HCT116 (cell line): ENCODE results near the gene FAM118A. TPM values are rescaled to one million over a fixed set of nuclear protein-coding genes. Genes with fewer than 3 reads are reported as not detected.

Experiments used
- ATAC-seq: fragments of 200-7000 bp; cut with Tn5 transposase; 2 replicates; pipeline ENCODE4 v1.9.1; 2020; ENCODE audit warnings: mild to moderate bottlenecking, moderate library complexity
- BruUV-seq: library from RNA; stranded (reverse); fragments of 400-500 nt; replicated peaks from 2 replicates; lab custom pipeline; 2021; lab: Mats Ljungman, UMichigan
- CTCF ChIA-PET: fragments of 300-600 bp; sonication (Branson Sonifier 250); formaldehyde crosslinking; loops from one replicate; lab custom pipeline; 2021; ENCODE audit warnings: antibody characterized with exemption; lab: Charles Lee
- POLR2A ChIA-PET: fragments of 300-600, 350-600 bp; sonication (Branson Sonifier 250); formaldehyde crosslinking; loops from one replicate; lab custom pipeline; 2021; ENCODE audit warnings: antibody characterized with exemption; lab: Charles Lee
- RAD21 ChIA-PET, 2 experiments: fragments of 300-600 bp; sonication (Branson Sonifier 250); formaldehyde crosslinking; loops; one replicate each; lab custom pipeline; 2023; ENCODE audit warnings: low total read pairs in 2 of 2; ENCODE audit not compliant: uncharacterized antibody in 2 of 2, unreplicated experiment in 2 of 2, low non-redundant PET in 1 of 2; lab: Charles Lee
- DNase-seq: peaks from one replicate; pipeline ENCODE4 v3.0.0-alpha.2; 2010; ENCODE audit warnings: low read depth, low spot score
- H2AFZ ChIP-seq: fragments of 200-600 bp; shearing (Covaris generic), sonication (generic); 2 replicates; pipeline ENCODE4 v1.6.1; 2017; ENCODE audit warnings: low read depth, mixed run types, mixed read lengths, antibody characterized with exemption, low read length; ENCODE audit not compliant: poor library complexity, severe bottlenecking
- H3K27ac ChIP-seq: 2 replicates; pipeline ENCODE4 v1.5.1; 2012; ENCODE audit warnings: low read depth, low read length
- H3K27me3 ChIP-seq: fragments of 200-600 bp; sonication (generic); 2 replicates; pipeline ENCODE4 v1.6.1; 2016; ENCODE audit warnings: mixed run types, low read length, mixed read lengths; ENCODE audit not compliant: insufficient read depth
- H3K36me3 ChIP-seq, 2 experiments: fragments of 200-500 bp in 1 of 2; fragments of 200-600 bp in 1 of 2; sonication (Bioruptor generic) in 1 of 2; sonication (generic) in 1 of 2; 2 replicates each; pipeline versions ENCODE4 v1.5.1 to v1.6.1; 2014 to 2016; ENCODE audit warnings: low read length in 2 of 2, inconsistent platforms in 1 of 2, mixed read lengths in 1 of 2, mixed run types in 1 of 2; ENCODE audit not compliant: insufficient read depth in 2 of 2, control insufficient read depth in 1 of 2
- H3K4me1 ChIP-seq, 2 experiments: fragments of 200-600 bp in 1 of 2; sonication (generic) in 1 of 2; 2 replicates each; pipeline versions ENCODE4 v1.5.1 to v1.6.1; 2012 to 2017; ENCODE audit warnings: low read length in 2 of 2, inconsistent platforms in 1 of 2, mild to moderate bottlenecking in 1 of 2, mixed read lengths in 1 of 2, mixed run types in 1 of 2, moderate library complexity in 1 of 2; ENCODE audit not compliant: insufficient read depth in 2 of 2, control insufficient read depth in 1 of 2
- H3K4me2 ChIP-seq: fragments of 200-600 bp; sonication (generic); 2 replicates; pipeline ENCODE4 v1.6.1; 2017; ENCODE audit warnings: mixed run types, low read length, mixed read lengths
- H3K4me3 ChIP-seq, 2 experiments: fragments of 200-600 bp in 1 of 2; sonication (generic) in 1 of 2; replicated peaks in 1 of 2; 2 replicates each; pipeline ENCODE4 v1.5.1; 2011 to 2016; ENCODE audit warnings: low read length in 2 of 2, control low read depth in 1 of 2, low read depth in 1 of 2, mild to moderate bottlenecking in 1 of 2, mixed read lengths in 1 of 2, mixed run types in 1 of 2
- H3K79me2 ChIP-seq: fragments of 200-600 bp; sonication (generic); 2 replicates; pipeline ENCODE4 v1.6.1; 2017; ENCODE audit warnings: mild to moderate bottlenecking, mixed run types, low read length, moderate library complexity, mixed read lengths; ENCODE audit not compliant: insufficient read depth
- H3K9ac ChIP-seq: fragments of 200-600 bp; sonication (generic); 2 replicates; pipeline ENCODE4 v1.6.1; 2016; ENCODE audit warnings: low read length, mixed read lengths
- H3K9me2 ChIP-seq: fragments of 200-600 bp; sonication (generic), shearing (Covaris generic); 2 replicates; pipeline ENCODE4 v1.6.1; 2017; ENCODE audit warnings: mixed run types, mild to moderate bottlenecking, moderate library complexity; ENCODE audit not compliant: insufficient read depth
- H3K9me3 ChIP-seq, 2 experiments: fragments of 200-500 bp in 1 of 2; fragments of 200-600 bp in 1 of 2; sonication (Bioruptor generic) in 1 of 2; sonication (generic) in 1 of 2; 2 replicates each; pipeline ENCODE4 v1.6.1; 2014 to 2017; ENCODE audit warnings: low read length in 2 of 2, mixed read lengths in 2 of 2, inconsistent platforms in 1 of 2, low read depth in 1 of 2, mild to moderate bottlenecking in 1 of 2, mixed run types in 1 of 2, moderate library complexity in 1 of 2; ENCODE audit not compliant: control insufficient read depth in 1 of 2, insufficient read depth in 1 of 2
- H4K20me1 ChIP-seq: fragments of 200-600 bp; sonication (generic), shearing (Covaris generic); 2 replicates; pipeline ENCODE4 v1.6.1; 2017; ENCODE audit warnings: mixed run types, mild to moderate bottlenecking, moderate library complexity; ENCODE audit not compliant: insufficient read depth
- CBX3 ChIP-seq: IDR thresholded peaks from 2 replicates; pipeline ENCODE4 v1.6.1; 2012; ENCODE audit warnings: low read depth
- JUND ChIP-seq: IDR thresholded peaks from 2 replicates; pipeline ENCODE4 v1.6.1; 2012
- RAD21 ChIP-seq: IDR thresholded peaks from 2 replicates; pipeline ENCODE4 v1.6.1; 2012; ENCODE audit warnings: low read depth, mild to moderate bottlenecking
- SIN3A ChIP-seq: IDR thresholded peaks from 2 replicates; pipeline ENCODE4 v1.6.1; 2012; ENCODE audit warnings: low read depth
- SP1 ChIP-seq: IDR thresholded peaks from 2 replicates; pipeline ENCODE4 v1.6.1; 2012; ENCODE audit warnings: low read depth
- SRF ChIP-seq: IDR thresholded peaks from 2 replicates; pipeline ENCODE4 v1.6.1; 2012; ENCODE audit warnings: low read depth
- TCF7L2 ChIP-seq: IDR thresholded peaks from 2 replicates; pipeline ENCODE4 v1.7.0; 2011; ENCODE audit warnings: borderline replicate concordance, inconsistent platforms; ENCODE audit not compliant: insufficient read depth, insufficient read length; ENCODE audit errors: extremely low read depth
- ZNF274 ChIP-seq: fragments of 200-500 bp; sonication (Bioruptor generic); IDR thresholded peaks from 2 replicates; pipeline ENCODE4 v1.6.1; 2014; ENCODE audit warnings: mild to moderate bottlenecking, low read depth, low read length, inconsistent platforms
- intact Hi-C: fragments of 100-400 bp; cut with micrococcal nuclease; formaldehyde crosslinking; loops from 2 replicates; pipeline ENCODE4 v1.10.0; 2022
- total RNA-seq: library from RNA; stranded (reverse); gene quantifications from one replicate; pipeline ENCODE4 v1.2.1, GENCODE V29; 2021; ENCODE audit not compliant: unreplicated experiment
- TF ChIP-seq, protein P1 (sequence below): IDR thresholded peaks from 2 replicates; pipeline ENCODE4 v1.6.1; 2011; ENCODE audit warnings: mild to moderate bottlenecking, low read length, moderate library complexity; ENCODE audit not compliant: insufficient replicate concordance; ENCODE audit errors: extremely low read depth
- TF ChIP-seq, protein P2 (sequence below): IDR thresholded peaks from 2 replicates; pipeline ENCODE4 v1.6.1; 2012
- TF ChIP-seq, protein P3 (sequence below): IDR thresholded peaks from 2 replicates; pipeline ENCODE4 v1.6.1; 2012; ENCODE audit warnings: low read depth
- TF ChIP-seq, protein P4 (sequence below), 3 experiments: fragments of 200-600 bp in 1 of 3; sonication (generic) in 1 of 3; IDR thresholded peaks in 2 of 3; conservative IDR thresholded peaks in 1 of 3; 2 replicates each; pipeline ENCODE4 v1.5.1; 2012 to 2017; ENCODE audit warnings: low read depth in 2 of 3, low read length in 2 of 3, antibody characterized with exemption in 1 of 3, borderline replicate concordance in 1 of 3, control low read depth in 1 of 3, mild to moderate bottlenecking in 1 of 3, mixed read lengths in 1 of 3, mixed run types in 1 of 3, moderate library complexity in 1 of 3; ENCODE audit not compliant: insufficient read depth in 1 of 3

FAM118A gene
- total RNA-seq, 1 experiment from 2014 or later, result 43.2 TPM

DNA sequence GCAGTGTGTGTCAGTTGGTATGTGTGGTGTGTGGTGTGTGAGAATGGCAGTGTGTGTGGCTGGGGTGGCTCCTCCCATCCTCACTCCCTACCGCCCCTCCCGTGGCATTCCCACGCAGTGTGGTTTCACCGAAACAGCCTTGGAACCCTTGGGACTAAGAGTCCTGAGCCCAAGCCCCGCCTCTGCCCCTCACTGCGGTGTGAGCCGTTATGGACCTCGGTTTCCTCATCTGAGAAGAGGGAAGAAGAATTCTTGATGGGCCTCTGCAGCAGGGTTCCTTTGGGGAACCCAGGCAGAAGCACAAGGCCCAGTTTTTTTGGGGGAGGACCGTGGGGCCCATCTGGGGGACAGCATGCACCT lies 17.8 kb upstream of the FAM118A start:
- Histone ChIP-seq H3K36me3 (no peaks in the 10 kb centered on the region), H3K4me3 (no peak overlapping the region), H4K20me1 (no peaks in the 10 kb centered on the region), H3K79me2 (no peaks in the 10 kb centered on the region), H3K27me3 (no peaks in the 10 kb centered on the region), H3K4me1 (peaks cover 9 to 22% of the 10 kb centered on the region in 2 experiments; a peak in 3 of 4 replicates), H3K4me2 (no peak overlapping the region), H2AFZ (no peak overlapping the region), H3K9ac (no peak overlapping the region), H3K9me3 (no peaks in the 10 kb centered on the region), H3K9me2 (no peaks in the 10 kb centered on the region), H3K27ac (no peak overlapping the region; the same call in 1 of the 2 replicates)
- BruUV-seq, result no TSS peak
- RAD21 ChIA-PET, result no interaction called here
- intact Hi-C loops, result no loop called here
- CTCF ChIA-PET, result no interaction called here
- ATAC-seq (no peak), DNase-seq (no peak)
- POLR2A ChIA-PET, result no interaction called here
- TF ChIP-seq RAD21, result no peak
- no peak for TF ChIP-seq SIN3A
- TF ChIP-seq CBX3, result no peak
- TF ChIP-seq, protein P1, sequence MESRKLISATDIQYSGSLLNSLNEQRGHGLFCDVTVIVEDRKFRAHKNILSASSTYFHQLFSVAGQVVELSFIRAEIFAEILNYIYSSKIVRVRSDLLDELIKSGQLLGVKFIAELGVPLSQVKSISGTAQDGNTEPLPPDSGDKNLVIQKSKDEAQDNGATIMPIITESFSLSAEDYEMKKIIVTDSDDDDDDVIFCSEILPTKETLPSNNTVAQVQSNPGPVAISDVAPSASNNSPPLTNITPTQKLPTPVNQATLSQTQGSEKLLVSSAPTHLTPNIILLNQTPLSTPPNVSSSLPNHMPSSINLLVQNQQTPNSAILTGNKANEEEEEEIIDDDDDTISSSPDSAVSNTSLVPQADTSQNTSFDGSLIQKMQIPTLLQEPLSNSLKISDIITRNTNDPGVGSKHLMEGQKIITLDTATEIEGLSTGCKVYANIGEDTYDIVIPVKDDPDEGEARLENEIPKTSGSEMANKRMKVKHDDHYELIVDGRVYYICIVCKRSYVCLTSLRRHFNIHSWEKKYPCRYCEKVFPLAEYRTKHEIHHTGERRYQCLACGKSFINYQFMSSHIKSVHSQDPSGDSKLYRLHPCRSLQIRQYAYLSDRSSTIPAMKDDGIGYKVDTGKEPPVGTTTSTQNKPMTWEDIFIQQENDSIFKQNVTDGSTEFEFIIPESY, result no peak
- no peak for TF ChIP-seq SP1
- no peak for TF ChIP-seq ZNF274
- TF ChIP-seq, protein P2, sequence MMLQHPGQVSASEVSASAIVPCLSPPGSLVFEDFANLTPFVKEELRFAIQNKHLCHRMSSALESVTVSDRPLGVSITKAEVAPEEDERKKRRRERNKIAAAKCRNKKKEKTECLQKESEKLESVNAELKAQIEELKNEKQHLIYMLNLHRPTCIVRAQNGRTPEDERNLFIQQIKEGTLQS, result no peak
- TF ChIP-seq SRF, result no peak
- TF ChIP-seq, protein P3, sequence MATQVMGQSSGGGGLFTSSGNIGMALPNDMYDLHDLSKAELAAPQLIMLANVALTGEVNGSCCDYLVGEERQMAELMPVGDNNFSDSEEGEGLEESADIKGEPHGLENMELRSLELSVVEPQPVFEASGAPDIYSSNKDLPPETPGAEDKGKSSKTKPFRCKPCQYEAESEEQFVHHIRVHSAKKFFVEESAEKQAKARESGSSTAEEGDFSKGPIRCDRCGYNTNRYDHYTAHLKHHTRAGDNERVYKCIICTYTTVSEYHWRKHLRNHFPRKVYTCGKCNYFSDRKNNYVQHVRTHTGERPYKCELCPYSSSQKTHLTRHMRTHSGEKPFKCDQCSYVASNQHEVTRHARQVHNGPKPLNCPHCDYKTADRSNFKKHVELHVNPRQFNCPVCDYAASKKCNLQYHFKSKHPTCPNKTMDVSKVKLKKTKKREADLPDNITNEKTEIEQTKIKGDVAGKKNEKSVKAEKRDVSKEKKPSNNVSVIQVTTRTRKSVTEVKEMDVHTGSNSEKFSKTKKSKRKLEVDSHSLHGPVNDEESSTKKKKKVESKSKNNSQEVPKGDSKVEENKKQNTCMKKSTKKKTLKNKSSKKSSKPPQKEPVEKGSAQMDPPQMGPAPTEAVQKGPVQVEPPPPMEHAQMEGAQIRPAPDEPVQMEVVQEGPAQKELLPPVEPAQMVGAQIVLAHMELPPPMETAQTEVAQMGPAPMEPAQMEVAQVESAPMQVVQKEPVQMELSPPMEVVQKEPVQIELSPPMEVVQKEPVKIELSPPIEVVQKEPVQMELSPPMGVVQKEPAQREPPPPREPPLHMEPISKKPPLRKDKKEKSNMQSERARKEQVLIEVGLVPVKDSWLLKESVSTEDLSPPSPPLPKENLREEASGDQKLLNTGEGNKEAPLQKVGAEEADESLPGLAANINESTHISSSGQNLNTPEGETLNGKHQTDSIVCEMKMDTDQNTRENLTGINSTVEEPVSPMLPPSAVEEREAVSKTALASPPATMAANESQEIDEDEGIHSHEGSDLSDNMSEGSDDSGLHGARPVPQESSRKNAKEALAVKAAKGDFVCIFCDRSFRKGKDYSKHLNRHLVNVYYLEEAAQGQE, result no peak
- TF ChIP-seq JUND, result no peak
- no peak for TF ChIP-seq TCF7L2
- TF ChIP-seq, protein P4, sequence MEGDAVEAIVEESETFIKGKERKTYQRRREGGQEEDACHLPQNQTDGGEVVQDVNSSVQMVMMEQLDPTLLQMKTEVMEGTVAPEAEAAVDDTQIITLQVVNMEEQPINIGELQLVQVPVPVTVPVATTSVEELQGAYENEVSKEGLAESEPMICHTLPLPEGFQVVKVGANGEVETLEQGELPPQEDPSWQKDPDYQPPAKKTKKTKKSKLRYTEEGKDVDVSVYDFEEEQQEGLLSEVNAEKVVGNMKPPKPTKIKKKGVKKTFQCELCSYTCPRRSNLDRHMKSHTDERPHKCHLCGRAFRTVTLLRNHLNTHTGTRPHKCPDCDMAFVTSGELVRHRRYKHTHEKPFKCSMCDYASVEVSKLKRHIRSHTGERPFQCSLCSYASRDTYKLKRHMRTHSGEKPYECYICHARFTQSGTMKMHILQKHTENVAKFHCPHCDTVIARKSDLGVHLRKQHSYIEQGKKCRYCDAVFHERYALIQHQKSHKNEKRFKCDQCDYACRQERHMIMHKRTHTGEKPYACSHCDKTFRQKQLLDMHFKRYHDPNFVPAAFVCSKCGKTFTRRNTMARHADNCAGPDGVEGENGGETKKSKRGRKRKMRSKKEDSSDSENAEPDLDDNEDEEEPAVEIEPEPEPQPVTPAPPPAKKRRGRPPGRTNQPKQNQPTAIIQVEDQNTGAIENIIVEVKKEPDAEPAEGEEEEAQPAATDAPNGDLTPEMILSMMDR (IDR thresholded peaks at IDR 0.05 in 2 of 3, conservative IDR thresholded peaks at IDR 0.05 in 1 of 3; ENCODE audit: borderline replicate concordance in 1 of 3, insufficient read depth in 1 of 3, low read depth in 2 of 3, low read length in 2 of 3), result no peak
